Gastroesophageal sphincter (tissue), 3 donors: ENCODE results near the gene IFNA16.
"Not testable (repeated sequence)": the region's sequence is repeated elsewhere in the genome, so short reads cannot be mapped to it uniquely, and the experiment has no call there.

Source experiments
- POLR2A ChIP-seq, 2 donors: fragments of 450-650 bp; IDR thresholded peaks; one replicate each; pipeline ENCODE4 v1.6.1; 2017; ENCODE audit warnings: antibody characterized with exemption in 2 of 2, mild to moderate bottlenecking in 2 of 2, moderate library complexity in 1 of 2
- TF ChIP-seq, protein P1 (sequence below), 4 experiments: fragments of 200-600 bp in 2 of 4; fragments of 450-650 bp in 2 of 4; sonication (generic) in 1 of 4; IDR thresholded peaks; one replicate each; pipeline ENCODE4 v1.5.1; 2017 to 2019; ENCODE audit warnings: antibody characterized with exemption in 4 of 4, mild to moderate bottlenecking in 2 of 4, moderate library complexity in 2 of 4

DNA sequence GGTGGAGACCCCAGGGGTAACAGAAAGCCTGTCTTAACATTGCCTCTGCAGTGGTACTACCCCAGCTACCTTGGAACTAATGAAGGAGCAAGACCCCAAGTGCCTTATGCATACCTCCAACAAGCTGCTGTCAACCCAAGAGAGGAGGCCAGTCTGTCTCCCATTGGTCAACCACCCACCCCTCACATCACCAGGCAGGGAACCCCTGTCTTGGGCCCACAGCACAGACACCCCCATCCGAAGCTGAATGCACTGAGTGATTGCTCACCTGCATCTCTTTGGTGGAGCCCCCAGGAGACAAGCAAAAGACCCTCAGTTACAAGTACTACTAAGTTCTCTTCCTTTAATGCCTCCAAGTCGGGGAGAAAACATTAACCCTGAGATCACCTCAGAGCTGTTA lies 5.0 kb downstream of the IFNA16 start:
- TF ChIP-seq, protein P1, sequence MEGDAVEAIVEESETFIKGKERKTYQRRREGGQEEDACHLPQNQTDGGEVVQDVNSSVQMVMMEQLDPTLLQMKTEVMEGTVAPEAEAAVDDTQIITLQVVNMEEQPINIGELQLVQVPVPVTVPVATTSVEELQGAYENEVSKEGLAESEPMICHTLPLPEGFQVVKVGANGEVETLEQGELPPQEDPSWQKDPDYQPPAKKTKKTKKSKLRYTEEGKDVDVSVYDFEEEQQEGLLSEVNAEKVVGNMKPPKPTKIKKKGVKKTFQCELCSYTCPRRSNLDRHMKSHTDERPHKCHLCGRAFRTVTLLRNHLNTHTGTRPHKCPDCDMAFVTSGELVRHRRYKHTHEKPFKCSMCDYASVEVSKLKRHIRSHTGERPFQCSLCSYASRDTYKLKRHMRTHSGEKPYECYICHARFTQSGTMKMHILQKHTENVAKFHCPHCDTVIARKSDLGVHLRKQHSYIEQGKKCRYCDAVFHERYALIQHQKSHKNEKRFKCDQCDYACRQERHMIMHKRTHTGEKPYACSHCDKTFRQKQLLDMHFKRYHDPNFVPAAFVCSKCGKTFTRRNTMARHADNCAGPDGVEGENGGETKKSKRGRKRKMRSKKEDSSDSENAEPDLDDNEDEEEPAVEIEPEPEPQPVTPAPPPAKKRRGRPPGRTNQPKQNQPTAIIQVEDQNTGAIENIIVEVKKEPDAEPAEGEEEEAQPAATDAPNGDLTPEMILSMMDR (IDR thresholded peaks at IDR 0.05): not testable (repeated sequence)
- TF ChIP-seq POLR2A (IDR thresholded peaks at IDR 0.05): not testable (repeated sequence)
